Activated T-cell treated with anti-CD3 and anti-CD28 coated beads, Interleukin-2, amount 50 U/mL, for 48 hours (primary cell): ENCODE results near the gene KLHL22.

Experiments used
- DNase-seq, 2 experiments: peaks; one replicate each; pipeline ENCODE4 v3.0.0-alpha.2; 2020

KLHL22 gene

DNA sequence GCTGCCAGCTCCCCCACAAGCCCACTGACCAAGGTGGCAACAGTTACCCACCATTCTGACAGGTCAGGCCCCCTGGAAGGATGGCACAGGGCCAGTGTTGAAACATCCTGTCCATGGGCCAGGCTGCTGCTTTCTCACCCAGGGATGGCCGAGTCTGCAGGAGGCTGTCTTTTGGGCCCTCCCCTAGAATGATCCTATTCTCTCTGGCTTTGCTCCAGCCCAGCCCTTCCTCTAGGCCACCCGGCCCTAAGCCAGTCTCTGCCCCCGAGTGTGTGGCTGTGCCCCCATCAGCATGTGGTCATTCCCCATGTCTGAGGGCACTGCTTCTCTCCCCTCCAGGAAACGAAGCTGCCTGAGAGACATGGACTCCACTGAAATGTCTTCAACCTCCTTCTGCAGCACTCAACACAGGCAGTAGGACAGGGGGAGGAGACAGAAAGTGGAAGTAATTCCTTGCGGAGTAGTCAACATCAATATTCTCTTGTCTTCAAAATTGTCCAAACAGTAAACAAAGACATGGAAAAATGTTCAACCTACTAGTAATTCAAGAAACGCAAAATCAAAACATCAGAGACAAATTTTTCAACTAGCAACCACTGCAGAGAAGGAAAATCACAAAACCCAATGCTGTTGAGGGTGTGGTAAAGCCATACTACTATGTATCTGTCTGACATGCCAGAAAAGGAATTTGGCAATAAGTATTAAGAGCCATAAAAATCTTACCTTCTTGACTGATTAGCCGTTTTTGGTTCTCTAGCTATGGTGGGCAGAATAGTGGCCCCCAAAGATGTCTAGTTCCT lies 52.9 kb downstream of the KLHL22 start:
- DNase-seq, result no peak

DNA sequence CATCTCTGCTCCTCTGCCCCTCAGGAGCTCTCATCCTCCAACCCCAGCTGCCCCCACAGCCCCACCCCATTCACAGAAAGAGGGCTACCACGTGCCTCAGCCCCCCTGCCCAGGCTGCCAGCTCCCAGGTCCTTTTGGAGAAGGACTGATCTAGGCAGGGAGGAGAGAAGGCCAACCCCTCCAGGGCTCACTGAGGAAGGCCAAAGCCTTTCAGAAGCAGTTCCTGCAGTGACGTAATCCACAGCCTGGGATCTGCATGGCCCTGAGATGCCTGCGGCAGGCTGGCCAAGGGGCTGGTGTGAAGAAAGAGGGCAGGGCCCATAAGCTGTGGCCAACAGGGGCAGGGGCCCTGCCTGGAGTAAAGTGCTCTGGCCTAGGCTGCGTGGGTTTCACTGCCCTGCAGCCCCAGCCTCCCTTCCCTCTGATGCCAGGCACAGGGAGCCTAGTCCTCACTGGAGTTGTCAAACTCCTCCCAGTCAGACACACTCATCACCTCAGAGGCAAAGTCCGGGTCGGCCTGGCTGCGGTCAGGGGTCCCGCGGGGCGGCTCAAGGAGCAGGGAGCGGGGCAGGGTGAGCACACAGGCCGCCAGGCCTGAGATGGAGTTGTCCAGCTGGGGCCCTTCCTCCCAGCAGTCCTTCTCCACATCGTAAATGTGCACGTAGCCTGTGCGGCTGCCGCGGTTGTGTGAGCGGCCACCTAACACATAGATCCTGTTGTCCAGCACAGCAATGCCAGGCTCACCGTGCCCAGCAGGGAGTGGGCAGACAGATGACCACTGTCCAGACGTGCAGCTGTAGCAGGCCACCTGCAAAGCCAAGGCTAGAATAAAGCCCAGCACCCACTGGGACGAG lies 53.7 kb downstream of the KLHL22 start:
- no peak for DNase-seq

DNA sequence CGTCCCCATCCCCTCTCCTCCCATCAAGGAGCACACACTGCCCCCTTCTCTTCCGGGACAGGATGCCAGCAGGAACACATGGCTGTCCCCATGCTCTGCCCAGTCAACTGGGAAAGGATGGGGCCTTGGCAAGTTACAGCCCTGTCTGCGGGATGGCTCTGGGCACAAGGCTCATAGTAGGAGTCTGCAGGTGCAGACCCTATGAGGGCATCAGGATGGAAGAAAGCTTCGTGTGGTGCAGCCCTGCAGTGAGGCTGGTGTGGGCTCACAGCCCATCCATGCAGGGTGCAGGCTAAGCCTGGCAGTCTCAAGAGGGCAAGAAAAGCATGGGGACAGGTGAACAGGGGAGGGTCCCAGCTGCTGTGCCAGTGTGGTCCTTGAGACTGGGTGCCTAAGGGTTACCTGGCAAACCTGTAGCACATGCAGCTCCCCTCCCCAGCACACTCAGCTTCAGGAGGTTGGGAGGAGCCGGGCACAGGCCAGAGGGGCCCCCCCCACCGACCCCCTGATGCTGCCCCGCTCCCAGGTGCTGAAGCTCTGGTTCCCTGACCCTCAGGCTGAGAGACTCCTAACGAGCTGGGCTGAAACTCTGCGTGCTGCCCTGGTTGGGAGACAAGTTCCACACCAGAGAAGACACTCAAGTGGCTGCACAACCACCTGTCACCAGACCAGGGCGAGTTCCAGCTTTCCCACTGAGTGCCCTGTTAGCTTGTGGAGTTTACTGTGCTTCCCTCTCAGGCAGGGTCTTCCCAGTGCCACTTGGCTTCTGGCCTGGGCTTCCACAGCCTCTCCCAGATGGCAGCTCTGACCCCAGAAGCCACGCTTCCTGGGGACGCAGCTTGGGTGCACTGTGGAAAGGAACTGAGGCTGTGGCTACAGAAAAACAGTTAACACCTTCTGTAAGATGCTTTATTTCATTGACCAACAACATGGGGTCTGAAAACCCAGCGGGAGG lies 54.7 kb downstream of the KLHL22 start:
- DNase-seq, result no peak

DNA sequence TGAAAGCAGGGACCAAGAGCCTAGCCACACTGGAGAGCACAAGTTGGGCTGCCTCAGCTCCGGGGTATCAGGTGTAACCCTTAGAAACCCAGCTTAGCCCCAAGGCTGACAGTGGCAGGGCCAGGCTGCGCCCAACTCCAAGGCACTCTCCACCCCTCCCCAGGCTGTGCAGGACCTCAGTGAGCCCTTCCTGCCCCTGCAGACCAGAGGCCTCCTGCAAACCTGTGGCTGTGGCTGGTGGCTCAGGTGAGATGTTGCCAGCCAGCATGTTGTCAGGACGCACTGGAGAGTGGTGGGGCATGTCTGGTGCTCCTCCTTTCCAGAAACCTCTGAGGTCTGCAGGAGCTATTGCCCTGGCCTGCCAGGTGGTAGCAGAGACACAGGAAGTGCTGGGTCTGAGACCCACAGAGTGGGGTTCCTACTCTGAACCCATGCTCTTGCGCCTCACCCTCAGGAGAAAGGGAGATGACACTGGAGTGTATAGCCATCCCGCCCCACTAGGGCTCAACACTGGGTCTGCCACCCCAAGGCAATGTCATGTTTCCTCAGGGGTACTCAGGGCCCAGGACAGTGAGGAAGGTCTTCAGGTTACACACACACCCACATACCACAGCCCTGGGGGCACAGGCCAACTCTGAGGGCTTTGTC lies 55.5 kb downstream of the KLHL22 start:
- DNase-seq, result no peak

DNA sequence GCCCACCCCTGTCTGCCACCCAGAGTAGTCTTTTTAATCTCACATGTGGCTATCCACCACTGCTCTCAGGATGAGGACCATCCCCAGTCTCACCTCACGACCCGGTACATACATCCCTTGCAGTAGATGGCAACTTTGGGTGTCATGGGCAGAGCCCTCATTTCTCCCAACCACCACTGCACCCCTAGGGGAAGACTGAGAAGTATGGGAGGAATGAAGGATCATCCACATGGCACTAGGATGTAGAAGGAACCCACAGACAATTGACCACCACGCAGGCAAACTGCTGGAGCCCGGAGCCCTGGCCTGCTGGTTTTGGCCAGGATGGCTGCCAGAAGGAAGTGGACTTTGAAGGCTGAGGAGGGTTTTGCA lies 56.1 kb downstream of the KLHL22 start:
- DNase-seq, result no peak

DNA sequence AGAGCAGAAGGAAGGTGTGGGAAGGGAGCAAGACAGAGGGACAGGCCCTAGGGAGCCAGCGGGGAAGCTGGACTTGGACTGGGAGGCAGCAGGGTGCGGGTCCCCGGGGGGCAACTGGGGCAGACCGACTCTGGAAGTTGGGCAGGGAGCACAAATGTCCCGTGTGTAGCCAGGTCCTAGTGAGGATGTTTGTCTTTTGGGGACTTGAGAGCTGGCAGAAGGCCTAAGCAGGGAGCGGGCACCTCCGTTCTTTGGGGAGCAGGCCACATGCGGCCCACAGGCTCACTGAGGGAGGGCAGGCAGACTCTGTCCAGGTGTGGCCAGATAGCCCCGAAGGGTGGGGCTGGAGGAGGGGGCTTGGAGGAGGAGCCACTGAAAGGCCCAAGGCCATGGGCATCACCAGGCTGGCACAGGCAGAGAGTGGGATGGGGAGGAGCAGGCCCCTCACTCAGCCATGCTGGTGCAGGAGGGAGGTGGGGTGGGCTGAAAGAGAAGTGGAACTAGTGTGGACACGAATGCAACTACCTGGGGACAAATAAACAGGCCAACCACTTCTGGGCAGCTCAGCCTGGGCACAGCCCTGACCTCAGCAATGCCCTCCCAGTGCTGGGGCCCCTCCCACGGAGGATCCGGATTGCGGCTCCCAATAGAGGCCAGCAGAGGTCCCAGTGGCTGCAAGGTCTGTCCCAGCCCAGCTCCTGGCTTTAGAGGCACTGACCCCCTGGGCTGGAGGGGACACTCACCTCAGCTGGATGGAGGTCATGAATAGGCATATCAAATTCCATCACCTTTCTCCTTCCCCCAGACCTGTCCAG lies 56.7 kb downstream of the KLHL22 start:
- DNase-seq, result no peak

DNA sequence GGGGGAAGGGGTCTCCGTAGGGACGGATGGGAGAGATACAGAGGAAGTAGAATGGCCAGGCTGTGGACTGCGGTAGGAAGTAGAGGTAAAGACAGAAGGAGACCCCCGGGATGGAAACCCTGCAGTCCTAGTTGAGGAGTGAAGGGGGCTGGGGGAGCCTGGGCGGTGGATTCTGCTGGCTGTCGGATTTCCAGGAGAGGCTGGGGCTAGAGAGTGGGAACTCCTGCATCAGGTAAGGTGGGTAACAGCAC lies 57.2 kb downstream of the KLHL22 start:
- no peak for DNase-seq

DNA sequence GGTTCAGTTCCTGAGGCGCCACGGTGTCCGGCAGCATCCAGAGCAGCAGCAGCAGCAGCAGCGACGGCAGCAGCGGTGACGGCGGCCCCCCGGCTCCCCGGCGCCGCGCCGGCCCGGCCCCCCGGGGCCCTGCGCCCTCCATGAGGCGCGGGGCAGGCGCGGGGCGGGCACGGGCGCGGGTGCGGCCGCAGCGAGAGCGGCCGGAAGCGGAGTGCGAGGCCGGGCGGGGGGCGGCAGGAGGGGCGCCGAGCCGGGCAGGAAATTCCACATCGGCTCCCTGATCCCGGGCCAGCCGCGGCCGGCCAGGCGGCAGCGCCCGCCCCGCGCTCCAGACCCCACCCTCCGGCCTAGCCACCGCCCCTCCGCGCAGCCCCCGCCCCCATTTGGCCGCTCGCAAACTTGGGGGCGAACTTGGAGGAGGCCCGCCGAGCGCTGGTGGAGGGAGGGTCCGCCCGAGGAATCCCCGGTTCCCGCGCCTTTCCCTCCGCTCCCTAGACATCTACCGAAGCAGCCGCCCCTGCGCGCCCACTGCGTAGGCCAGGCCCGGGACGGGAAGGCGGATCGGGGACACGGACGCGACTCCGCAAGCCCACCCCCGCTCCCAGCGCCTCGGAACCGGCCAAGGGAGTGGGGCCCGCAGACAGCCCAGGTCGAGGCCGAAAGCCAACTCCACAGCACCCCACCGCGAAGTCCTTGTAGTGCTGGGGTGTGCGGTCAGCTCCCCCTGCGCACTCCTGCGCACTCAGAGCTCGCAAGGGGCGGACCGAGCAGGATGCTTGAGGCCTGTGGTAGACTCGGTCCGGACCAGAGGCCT lies 57.8 kb downstream of the KLHL22 start, which contains the start of gene SCARF2:
Gene SCARF2, minus strand, starts transcription at position 213 of the 814 bp plus-strand sequence. Its CDS starts 71 bp downstream, at position 142.
- no peak for DNase-seq

DNA sequence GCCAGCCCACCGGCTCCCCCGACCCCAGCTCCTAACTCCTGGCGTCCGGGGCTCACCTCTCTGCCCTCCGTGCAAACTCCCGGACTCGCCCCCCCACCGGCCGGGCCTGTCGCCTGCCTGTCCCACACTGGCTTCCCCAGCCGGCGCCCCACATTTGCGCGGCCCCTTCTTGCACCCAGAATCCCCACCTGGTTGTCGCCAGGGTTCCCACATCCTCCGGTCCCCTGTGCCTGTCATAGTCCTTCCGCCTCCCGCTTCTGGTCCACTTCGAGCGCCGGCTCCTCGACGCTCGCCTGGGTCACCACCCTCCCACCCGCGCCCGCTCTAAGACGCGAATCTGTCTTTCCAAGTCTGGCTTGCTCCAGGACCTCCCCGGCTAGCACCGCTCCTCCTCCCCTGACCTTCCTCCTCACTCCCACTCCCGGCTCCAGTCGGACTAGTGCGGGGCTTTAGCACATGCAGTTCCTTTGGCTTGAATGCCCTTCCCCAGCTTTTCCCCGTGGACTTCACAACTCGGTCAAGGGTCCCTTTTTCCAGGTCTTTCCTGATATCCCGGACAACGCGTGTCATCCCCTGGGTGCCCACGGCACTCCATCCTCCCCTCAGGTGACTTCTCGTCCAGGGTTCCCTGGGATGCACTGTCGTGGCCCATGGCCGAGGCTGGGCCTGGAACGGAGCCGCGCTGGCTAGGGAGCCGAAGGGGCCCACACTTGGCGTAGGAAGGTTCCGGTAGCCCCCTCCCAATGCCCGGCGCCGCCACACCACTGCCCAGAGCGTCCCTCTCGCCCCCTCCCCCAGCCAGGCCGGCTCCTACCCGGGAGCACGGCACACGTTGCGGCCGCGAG lies 58.6 kb downstream of the KLHL22 start:
- no peak for DNase-seq

DNA sequence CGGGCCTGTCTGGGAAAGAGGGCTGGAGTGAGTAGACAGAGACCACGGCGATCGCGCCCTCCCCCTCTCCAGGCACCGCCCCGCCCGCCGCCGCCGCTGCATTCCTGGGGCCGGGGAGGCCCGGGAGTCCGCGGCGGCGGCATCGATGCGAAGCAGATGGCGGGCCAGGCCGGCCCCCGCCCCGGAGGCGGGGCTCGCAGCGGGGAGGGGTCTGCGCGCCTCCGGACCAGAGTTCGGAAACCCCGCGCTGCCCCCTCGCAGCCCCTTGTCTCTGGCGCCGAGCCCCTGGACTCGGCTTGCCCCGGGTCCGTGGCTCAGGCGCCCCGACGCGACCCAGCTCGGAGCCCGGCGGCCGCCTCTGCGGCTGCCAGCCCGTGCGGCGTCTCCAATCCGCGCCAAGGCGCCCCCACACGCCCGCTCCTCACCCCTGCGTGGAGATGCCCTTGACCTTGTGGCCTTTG lies 59.3 kb downstream of the KLHL22 start:
- no peak for DNase-seq

DNA sequence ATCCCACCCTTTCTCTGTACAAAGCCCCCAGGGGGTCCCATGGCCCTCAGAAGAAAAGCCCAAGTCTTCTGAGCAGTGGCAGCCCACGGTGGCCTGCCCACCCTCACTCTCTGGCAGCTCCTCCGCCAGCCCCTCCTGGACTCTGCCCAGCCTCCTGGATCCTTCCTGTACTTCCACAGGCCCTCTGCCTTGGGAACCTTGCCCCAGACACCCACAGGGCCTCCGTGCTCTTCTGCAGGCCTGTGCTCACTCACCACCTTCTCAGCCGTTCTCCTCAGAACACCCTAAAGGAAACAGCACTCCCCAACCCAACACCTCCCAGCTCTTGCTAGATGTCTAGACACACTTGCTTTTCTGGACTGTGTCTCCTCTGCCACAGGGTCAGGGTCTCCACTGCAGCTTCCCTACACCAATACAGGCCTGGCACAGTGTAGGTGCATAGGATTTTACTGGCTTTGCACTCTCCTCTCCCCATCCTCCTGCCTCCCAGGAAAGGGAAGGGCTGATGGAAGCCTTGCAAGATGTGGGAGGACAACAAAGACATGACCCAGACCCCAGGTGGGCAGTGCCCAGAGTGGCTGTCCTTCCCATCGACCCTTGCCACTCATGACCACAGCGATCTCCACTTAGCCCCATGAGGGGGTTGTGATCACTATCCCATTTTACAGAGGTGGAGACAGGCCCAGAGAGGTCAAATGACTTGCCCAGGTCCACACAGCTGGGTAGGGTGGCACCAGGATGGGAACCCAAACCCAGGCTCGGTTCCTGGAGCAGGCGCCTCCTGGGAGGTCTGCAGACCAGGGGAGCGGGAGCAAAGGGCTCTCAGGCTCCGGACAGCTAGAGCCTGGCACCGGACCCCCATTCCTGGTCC lies 59.9 kb downstream of the KLHL22 start:
- DNase-seq, result no peak

DNA sequence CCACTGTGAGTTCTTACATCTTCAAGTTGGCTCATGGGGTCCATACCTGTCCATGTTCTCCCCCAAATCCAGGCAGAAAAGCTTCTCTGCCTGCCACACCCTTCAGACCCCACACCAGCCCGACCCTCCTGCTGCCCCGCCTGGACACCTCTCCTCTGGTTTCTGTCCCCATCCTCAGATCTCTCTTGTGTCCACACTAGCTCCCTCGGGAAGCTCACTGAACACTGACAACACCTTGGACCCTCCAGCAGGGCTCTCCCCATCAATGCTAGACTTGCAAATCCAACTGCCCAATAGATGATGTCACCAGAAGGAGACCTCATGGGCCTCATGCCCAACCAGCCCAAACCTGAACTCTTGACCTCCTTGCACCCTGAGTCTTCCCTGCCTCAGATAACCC lies 60.8 kb downstream of the KLHL22 start:
- no peak for DNase-seq

DNA sequence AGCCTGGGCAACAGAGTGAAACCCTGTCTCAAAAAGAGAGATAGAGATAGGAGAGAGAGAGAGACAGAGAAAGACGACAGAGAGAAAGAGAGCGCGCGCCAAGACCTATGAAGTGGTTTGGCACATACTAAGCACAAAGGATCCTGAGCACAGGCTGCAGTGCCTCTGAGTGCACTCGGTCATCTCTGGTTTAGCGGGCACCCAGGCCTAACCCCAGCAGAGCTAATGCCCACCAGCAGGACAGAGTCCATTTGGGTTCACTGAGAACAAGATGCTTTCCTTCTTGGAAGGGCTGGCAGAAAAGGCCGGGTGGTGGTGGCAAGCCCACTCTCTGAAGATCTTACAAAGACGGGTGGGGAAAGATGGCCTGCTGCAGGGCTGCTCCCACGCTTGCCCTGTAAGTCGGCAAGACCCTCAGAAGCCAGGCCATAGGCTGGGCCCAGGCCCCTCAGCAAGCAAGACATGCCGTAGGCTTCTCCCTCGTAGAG lies 61.3 kb downstream of the KLHL22 start:
- DNase-seq, result no peak

DNA sequence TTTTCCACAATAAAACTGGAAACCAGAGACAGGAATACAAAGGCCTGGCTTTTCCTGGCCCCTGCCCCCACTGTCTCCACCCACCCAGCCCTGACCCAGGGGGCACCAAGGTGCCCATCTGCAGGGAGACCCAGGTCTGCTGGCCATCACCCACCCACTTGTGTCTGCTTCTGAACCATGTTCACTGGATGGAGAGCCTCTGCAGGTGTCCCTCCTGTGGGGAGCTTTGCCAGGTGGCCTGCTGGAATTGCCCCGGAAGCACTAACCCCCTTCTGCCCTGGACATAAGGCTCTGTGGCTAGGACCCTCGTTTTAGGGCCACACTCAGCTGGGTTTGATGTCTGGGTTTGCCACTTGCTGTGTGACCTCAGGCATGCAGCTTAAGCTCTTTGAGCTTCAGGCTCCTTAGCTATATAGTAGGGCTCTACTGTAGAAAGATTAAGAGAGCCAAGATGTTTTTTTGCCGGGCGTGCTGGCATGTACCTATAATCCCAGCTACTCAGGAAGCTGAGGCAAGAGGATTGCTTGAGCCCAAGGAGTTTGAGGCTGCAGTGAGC lies 61.8 kb downstream of the KLHL22 start:
- DNase-seq, result no peak

DNA sequence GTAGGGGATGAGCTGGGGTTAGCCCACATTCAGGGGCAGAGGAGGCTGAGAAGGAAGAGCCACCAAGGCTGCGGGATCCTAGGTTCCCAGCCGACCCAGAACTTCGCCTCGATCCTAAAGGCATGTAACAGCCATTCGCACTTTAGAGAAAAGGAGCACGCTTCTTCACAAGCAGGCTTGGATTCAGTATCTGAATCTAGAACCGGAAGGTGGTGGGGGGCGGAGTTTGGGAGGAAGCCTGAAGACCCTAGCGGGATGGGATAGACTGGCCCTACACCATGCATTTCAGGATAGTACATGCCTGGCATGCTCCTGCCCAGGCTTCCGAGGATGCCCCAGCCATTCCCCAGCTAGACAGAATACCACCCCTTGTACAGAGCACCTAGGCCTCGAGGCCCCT lies 62.4 kb downstream of the KLHL22 start:
- DNase-seq, result no peak

DNA sequence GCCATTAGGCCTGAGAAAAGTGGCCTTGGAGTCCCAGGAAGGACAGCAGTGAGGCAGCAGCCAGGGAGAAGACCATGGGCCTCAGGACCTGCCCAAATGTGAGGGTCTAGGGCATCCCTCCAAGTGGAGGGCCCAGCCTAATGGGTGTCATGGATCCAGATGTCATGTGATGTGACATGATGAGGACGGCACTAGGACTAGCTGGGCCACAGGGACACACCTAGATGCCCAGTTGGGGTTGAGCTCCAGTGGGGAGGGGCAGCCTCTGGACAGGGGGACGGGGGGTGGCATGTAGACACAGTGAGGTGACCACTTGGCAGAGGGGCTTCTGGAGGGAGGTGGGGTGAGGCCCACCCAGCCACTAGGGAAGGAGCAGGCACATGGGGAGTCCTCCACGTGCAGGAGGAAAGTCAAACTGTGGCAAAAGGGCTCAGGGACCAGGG lies 63.3 kb downstream of the KLHL22 start:
- DNase-seq, result no peak

DNA sequence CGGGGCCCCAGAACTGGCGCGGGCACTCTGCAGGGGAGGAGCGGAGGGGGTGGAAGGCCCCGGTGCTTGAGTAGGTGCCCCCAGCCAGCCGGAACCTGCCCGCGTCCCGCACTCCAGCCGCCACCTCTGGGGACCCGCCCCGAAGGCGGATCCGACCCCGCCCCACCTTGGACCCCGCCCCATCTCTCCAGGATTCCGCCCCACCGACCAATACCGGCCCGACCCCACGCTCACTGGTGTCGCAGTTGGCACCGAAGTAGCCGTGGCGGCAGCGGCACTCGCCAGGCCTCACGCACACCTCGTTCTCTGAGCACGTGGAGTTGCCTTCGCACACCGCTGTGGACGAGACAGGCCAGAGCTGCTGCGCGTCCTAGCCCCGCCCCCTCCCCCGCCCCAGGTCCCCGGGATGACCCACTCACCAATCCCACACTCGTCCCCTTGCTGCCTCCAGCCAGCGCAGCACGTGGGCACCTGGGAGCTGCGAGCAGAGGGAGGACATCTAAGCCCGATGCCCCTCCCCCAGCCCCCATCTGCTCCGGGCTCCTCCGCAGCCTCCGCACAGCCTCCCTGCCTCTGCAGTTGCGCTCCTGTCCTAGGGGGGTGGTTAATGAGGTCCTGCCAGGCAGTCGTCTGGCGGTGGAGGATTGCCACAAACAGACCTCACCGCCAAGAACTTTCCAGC lies 63.9 kb downstream of the KLHL22 start:
- no peak for DNase-seq
